Hepatocyte (in vitro differentiated cells): Measurements from ENCODE around the gene EXOC2.

ENCODE experiments used
- EZH2phosphoT487 ChIP-seq: fragments of 200-600 bp; sonication (generic); IDR thresholded peaks from one replicate; pipeline ENCODE4 v1.6.1; 2018; ENCODE audit warnings: antibody characterized with exemption, mild to moderate bottlenecking, low read depth, moderate library complexity; ENCODE audit not compliant: unreplicated experiment, severe bottlenecking
- TF ChIP-seq, protein P1 (sequence below): fragments of 200-600 bp; sonication (generic); IDR thresholded peaks from 2 replicates; pipeline ENCODE4 v1.5.1; 2016; ENCODE audit warnings: antibody characterized with exemption, mild to moderate bottlenecking; ENCODE audit not compliant: poor library complexity

DNA sequence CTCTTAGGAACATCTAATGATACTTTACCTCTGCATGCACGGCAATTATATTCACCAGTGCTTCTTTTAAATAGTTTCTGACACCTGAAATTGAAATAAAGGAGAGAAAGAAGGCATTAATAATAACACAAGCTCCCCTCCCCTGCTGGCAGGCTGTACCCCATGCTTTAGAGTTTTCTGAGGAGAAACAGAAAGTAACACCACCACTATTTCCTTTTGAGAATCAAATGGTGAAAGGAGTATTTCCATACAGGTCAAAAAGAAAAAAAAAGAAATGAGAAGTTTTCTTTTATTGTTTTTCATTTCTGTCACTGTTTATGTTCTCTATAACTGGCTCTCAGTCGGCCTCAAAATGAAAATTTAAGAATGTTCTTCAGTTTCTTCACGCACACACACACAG is 193.3 kb downstream of the EXOC2 start:
- TF ChIP-seq, protein P1, sequence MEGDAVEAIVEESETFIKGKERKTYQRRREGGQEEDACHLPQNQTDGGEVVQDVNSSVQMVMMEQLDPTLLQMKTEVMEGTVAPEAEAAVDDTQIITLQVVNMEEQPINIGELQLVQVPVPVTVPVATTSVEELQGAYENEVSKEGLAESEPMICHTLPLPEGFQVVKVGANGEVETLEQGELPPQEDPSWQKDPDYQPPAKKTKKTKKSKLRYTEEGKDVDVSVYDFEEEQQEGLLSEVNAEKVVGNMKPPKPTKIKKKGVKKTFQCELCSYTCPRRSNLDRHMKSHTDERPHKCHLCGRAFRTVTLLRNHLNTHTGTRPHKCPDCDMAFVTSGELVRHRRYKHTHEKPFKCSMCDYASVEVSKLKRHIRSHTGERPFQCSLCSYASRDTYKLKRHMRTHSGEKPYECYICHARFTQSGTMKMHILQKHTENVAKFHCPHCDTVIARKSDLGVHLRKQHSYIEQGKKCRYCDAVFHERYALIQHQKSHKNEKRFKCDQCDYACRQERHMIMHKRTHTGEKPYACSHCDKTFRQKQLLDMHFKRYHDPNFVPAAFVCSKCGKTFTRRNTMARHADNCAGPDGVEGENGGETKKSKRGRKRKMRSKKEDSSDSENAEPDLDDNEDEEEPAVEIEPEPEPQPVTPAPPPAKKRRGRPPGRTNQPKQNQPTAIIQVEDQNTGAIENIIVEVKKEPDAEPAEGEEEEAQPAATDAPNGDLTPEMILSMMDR = no peak
- no peak for TF ChIP-seq EZH2phosphoT487
